ENCODE results near the gene APMAP.
"Not testable (repeated sequence)": the region's sequence is repeated elsewhere in the genome, so short reads cannot be mapped to it uniquely, and the experiment has no call there.

APMAP gene

GRCh38 chr20:24951536-24952083 lies 40.9 kb downstream of the APMAP start:
- no peak for DNase-seq (ENCODE audit: low spot score)

GRCh38 chr20:24950836-24951525 lies 41.6 kb downstream of the APMAP start:
- no peak for DNase-seq (ENCODE audit: low spot score)

DNA sequence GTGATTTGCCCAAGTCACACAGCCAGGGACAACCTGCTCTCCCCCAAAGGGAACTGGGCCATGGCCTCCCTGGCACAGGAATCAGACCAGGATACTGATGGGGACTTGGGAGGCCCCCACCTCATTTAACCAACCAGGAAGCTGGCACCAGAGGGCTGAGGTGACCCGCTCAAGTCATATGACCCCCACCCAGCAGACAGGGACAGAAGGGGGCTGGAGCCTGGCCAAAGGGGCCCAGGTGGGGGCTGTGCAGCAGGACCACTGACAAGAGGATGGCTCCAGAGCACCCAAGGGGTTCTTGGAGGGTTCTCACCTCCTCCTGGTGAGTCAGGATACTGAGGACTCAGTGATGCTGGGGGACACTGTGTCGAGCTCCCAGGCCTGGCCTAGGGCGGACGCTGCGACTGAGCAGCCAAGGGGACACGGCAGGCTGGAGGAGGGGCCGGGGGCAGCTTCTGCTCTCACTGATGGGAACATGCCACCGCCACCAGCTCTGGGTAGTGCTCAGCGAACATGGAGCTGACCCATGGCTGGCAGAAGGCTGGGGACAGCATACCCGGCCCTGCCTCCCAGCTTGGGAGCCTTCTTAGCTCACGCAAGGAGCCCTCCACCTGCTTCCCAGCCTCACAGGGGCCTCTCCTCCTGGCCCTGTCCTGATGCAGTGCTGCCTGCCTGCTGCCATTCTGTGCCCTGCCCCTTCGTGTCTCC lies 42.3 kb downstream of the APMAP start:
- no peak for DNase-seq (ENCODE audit: low spot score)

- no peak for DNase-seq (ENCODE audit: low spot score)
Measured at GRCh38 chr20:24949756-24950127, 42.8 kb downstream of the APMAP start.

DNA sequence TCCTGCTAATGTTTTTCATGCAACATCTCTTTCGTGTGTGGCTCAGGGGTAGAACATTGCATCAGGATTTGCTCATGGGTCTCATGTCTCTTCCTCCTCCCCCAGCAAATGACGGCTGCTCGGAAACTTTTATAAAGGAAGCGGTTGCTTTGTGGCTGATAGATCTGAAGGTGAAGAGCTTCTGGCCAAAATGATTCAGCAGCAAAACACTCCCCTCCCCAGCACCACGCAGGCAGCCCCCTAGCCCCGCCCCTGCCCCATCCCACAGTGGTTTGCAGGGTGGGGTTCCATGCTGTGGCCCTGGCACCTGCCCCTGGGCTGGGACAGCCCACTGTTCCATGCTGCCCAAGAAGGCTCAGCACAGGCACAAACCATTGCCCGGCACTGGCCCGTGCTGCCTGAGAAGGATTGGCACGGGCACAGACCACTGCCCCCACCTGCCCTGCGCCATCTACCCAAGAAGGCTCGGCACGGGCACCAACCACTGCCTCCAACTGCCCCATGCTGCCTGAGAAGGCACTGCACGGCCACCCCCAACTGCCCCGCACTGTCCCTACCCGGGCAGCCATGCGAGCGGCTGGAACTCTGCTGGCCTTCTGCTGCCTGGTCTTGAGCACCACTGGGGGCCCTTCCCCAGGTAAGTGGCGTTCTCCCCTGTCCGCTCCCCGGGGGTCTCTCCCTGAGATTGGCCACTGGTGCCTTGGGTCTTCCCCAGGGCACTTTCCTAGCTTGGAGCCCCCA lies 43.4 kb downstream of the APMAP start, which contains the start of gene CST7:
TSS of gene CST7 (plus strand) at position 331 of the 741 bp plus-strand sequence. CDS start at position 568, 237 bp downstream.
- no peak for DNase-seq (ENCODE audit: low spot score)

GRCh38 chr20:24948396-24948938 lies 44.1 kb downstream of the APMAP start:
- DNase-seq (ENCODE audit: low spot score) = not testable (repeated sequence)

- DNase-seq (ENCODE audit: low spot score) = not testable (repeated sequence)
Measured at GRCh38 chr20:24946376-24946775, 46.2 kb downstream of the APMAP start.

- DNase-seq (ENCODE audit: low spot score) = no peak
Measured at GRCh38 chr20:24943731-24944130, 48.8 kb downstream of the APMAP start.

GRCh38 chr20:24943196-24943595 lies 49.4 kb downstream of the APMAP start:
- no peak for DNase-seq (ENCODE audit: low spot score)

DNA sequence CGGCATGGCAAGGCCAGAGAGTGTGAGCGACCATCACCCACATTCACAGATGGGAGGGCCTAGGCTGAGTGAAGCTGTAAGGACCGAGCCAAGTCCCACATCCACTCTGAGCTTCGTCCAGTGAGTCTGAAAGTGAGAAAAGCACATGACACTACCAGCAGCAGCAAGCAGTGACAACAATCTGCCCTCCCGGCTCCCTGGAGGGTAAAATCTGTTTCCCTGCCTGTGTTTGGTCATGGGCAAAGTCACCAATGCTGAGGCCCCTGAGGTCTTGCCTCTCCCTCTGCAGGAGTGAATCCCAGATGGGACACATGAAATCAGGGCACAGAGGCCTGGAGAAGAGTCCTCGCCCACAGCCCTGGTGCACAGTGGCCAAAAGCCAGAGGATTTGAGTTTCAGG lies 49.9 kb downstream of the APMAP start:
- DNase-seq (ENCODE audit: low spot score) = no peak

DNA sequence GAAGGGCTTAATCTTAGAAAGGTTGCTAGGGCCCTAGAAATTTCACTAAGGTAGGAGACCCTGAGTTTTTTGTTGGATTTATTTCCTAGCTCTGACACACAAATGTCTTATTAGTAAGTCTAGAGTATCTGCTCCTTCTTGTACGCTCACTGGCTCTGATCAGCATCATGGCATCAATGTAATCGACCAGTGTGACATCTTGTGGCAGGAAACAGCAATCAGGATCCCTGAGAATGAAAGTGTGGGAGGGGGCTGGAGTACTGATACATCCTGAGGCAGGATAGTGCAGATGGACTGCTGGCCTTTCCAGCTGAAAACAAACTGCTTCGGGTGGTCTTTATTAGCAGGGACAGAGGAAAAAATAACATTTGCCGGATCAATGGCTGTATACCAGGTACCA lies 53.5 kb downstream of the APMAP start:
- DNase-seq (ENCODE audit: low spot score) = no peak

DNA sequence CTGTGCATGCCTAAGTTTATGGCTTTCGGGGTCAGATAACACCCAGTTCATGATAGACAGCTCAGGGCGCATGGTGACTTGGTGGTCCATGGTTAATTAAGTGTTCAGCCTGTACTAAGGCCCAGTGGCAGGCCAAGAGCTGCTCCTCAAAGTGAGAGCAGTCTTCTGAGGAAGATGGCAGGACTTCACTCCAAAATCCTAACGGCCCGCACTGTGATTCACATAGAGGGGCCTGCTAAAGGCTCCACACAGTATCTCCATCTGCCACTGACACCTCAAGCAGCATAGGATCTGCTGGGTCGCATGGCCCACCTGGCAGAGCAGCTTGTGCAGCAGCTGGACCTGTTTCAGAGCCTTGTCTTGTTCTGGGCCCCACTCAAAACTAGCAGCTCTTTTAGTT lies 54.1 kb downstream of the APMAP start:
- no peak for DNase-seq (ENCODE audit: low spot score)

DNA sequence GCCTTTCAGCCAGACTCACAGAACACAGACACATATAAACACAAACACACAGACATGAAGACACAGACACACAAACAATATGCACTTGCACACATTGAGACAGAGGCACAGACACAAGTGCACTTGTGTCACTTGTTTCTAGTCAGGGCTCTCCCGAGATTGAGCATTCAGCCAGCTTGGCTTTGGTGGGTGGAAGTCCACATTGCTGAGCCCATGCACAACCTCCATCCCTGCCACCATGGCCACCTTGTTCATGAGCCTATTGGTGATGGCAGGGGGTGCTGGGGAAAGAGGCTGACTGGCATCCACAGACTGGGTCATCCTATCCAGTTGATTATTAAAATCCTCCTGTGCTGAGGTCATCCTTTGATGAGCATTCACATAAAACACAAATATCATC lies 55.0 kb downstream of the APMAP start:
- no peak for DNase-seq (ENCODE audit: low spot score)

- DNase-seq (ENCODE audit: low spot score) = no peak
Measured at GRCh38 chr20:24936526-24937407, 55.8 kb downstream of the APMAP start.

DNA sequence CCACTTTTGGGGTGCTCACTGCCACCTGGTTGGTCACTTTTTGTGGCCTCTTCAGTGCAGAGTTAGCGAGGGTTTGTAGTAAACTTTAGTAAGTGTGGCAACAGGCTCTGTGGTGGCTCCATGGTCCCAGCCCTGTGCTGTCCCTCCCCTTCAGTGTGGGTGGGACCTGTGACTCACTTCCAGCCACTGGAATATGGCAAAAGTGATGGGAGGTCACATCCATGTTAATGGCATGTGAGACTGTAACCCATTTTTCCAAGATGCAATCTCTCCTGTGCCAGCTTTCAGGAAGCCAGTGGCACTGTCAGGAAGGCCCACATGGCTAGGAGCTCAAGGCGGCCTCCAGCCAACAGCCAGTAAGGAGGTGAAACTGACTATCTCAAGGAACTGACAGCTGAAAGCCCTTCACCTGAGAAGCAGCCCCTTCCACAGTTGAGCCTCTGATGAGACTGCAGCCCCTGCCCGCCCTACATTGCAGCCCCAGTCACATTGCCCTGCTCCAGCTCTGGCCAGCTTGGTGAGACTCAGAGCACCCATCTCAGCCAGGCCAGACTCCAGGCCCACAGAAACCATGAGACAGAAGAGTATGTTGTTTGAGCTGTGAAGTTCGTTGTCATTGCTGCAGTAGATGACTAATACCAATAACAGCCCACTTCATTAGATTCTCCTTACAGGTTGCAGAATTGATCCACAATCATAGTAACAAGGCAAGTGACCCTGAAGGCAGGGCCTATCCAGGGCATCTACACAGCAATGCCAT lies 56.6 kb downstream of the APMAP start:
- no peak for DNase-seq (ENCODE audit: low spot score)

GRCh38 chr20:24935140-24935539 lies 57.4 kb downstream of the APMAP start:
- no peak for DNase-seq (ENCODE audit: low spot score)

DNA sequence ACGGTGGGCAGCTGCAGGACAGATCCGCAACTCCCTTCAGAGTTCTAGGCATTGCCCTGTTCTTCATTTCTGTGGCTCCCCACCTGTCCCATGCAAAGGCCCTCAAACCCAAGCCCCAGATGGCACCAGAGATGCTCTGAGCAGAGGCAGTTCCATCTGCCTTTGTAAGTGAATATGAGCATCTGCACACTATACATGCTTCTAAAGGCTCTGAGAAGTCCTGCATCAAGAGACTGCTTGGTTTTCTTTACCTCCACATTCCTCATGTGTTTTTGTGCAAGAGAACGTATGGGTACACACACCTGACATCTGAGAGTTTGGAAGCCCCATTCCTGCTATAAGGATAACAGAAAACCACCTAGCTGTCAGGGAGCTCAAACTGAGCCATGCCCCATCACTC lies 57.8 kb downstream of the APMAP start:
- DNase-seq (ENCODE audit: low spot score) = no peak

GRCh38 chr20:24934101-24934661 lies 58.4 kb downstream of the APMAP start:
- DNase-seq (ENCODE audit: low spot score) = no peak

- no peak for DNase-seq (ENCODE audit: low spot score)
Measured at GRCh38 chr20:24933266-24933908, 59.2 kb downstream of the APMAP start.

DNA sequence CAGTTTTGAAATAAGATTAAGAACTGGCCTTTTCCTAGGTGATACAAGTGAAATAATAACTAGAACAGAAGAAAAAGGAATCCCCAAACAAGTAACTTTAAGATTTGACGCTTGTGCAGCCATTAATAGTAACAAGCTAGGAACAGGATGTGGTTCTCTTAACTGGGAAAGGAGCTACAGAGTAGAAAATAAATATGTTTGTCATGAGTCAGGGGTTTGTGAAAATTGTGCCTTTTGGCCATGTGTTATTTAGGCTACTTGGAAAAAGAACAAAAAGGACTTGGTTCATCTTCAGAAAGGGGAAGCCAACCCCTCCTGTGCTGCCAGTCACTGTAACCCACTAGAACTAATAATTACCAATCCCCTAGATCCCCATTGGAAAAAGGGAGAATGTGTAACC lies 60.7 kb downstream of the APMAP start:
- not testable (repeated sequence) for DNase-seq (ENCODE audit: low spot score)
